PC-9 (cell line): Measurements from ENCODE around the gene GGTLC2.

Experiments
- EZH2 ChIP-seq: fragments of 200-600 bp; sonication (generic); IDR thresholded peaks from 2 replicates; pipeline ENCODE4 v1.8.0; 2017; ENCODE audit warnings: antibody characterized with exemption, low read depth
- TF ChIP-seq, protein P1 (sequence below): fragments of 200-600 bp; sonication (generic); conservative IDR thresholded peaks from 2 replicates; pipeline ENCODE4 v1.6.1; 2017; ENCODE audit warnings: mixed run types, antibody characterized with exemption, mild to moderate bottlenecking, moderate library complexity

DNA sequence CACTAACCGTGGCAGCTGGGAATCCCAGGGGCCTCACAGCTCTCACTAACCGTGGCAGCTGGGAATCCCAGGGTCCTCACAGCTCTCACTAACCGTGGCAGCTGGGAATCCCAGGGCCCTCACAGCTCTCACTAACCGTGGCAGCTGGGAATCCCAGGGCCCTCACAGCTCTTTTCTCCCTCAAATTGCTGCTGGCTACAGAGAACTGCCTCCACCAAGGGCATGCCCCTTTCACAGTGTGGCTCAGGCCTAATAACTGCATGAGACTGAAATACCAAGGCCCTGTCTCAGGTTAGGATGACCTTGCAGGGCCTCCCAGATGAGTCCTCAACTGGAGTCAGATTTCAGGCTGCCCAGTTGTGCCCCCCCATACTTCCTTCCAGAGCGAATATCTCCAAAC, 35.1 kb upstream of the GGTLC2 start:
- TF ChIP-seq, protein P1, sequence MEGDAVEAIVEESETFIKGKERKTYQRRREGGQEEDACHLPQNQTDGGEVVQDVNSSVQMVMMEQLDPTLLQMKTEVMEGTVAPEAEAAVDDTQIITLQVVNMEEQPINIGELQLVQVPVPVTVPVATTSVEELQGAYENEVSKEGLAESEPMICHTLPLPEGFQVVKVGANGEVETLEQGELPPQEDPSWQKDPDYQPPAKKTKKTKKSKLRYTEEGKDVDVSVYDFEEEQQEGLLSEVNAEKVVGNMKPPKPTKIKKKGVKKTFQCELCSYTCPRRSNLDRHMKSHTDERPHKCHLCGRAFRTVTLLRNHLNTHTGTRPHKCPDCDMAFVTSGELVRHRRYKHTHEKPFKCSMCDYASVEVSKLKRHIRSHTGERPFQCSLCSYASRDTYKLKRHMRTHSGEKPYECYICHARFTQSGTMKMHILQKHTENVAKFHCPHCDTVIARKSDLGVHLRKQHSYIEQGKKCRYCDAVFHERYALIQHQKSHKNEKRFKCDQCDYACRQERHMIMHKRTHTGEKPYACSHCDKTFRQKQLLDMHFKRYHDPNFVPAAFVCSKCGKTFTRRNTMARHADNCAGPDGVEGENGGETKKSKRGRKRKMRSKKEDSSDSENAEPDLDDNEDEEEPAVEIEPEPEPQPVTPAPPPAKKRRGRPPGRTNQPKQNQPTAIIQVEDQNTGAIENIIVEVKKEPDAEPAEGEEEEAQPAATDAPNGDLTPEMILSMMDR, result no peak
- no peak for TF ChIP-seq EZH2
